Right lobe of liver (tissue), 6 donors: Measurements from ENCODE around the gene JADE3. TPM values are rescaled to one million over a fixed set of nuclear protein-coding genes. Genes with fewer than 3 reads are reported as not detected.
A peak's percentile ranks its signal among the peaks of the same experiment; 100 is the strongest.

ENCODE experiments used
- ATAC-seq, 4 donors: fragments of 200-7000 bp; cut with Tn5 transposase; one replicate each; pipeline ENCODE4 v1.9.1; 2020; ENCODE audit warnings: mild to moderate bottlenecking in 4 of 4, moderate library complexity in 4 of 4
- DNase-seq, 3 donors: peaks; one replicate each; pipeline ENCODE4 v3.0.0-alpha.2; 2020
- H3K27ac ChIP-seq, 3 donors: fragments of 200-600 bp; one replicate each; pipeline ENCODE4 v1.8.0; 2022
- H3K27me3 ChIP-seq, 2 donors: fragments of 200-600 bp; one replicate each; pipeline ENCODE4 v1.8.0; 2022
- H3K36me3 ChIP-seq, 4 donors: fragments of 200-600 bp; sonication (generic) in 1 of 4; one replicate each; pipeline versions ENCODE4 v1.5.1 to v1.8.0; 2017 to 2022; ENCODE audit warnings: control low read depth in 1 of 4
- H3K4me1 ChIP-seq, 4 donors: fragments of 200-600 bp; sonication (generic) in 1 of 4; one replicate each; pipeline versions ENCODE4 v1.5.1 to v1.8.0; 2017 to 2022; ENCODE audit warnings: control low read depth in 1 of 4
- H3K4me3 ChIP-seq, 3 donors: fragments of 200-600 bp; one replicate each; pipeline ENCODE4 v1.8.0; 2022
- H3K9me3 ChIP-seq, 4 donors: fragments of 200-600 bp; sonication (generic) in 1 of 4; one replicate each; pipeline versions ENCODE4 v1.5.1 to v1.8.0; 2017 to 2022; ENCODE audit warnings: control low read depth in 1 of 4
- CTCF ChIP-seq, 4 donors: fragments of 200-600 bp in 3 of 4; fragments of 450-650 bp in 1 of 4; IDR thresholded peaks; one replicate each; pipeline versions ENCODE4 v1.5.1 to v1.8.0; 2016 to 2022; ENCODE audit warnings: antibody characterized with exemption in 4 of 4, mild to moderate bottlenecking in 2 of 4
- POLR2A ChIP-seq: fragments of 450-650 bp; IDR thresholded peaks from one replicate; pipeline ENCODE4 v1.6.1; 2017; ENCODE audit warnings: antibody characterized with exemption, mild to moderate bottlenecking
- WGBS: methylation state at CpG from one replicate; pipeline ENCODE4 v1.1.6; 2018; ENCODE audit warnings: low coverage, low lambda C conversion rate; ENCODE audit not compliant: insufficient coverage; ENCODE audit errors: missing lambda C conversion rate; 5-methylcytosine and 5-hydroxymethylcytosine counted together
- intact Hi-C, 2 donors: fragments of 100-400 bp; cut with DNase I; formaldehyde crosslinking; loops; one replicate each; pipeline versions ENCODE4 v1.11.2 to v1.14.1; 2022
- total RNA-seq, 6 experiments: library from RNA; depleted of rRNA in 2 of 6; stranded (reverse); fragments of >200 nt in 2 of 6; fragmentation: NEBNext Ultra II Directional in 3 of 6; extraction: Animal tissue kit (Norgen Biotek cat#: 25700) in 3 of 6; gene quantifications; one replicate each; pipeline versions ENCODE4 v1.1.0 to v1.2.4, GENCODE V29; 2016 to 2023
- donor health status: DM: no; HTN: yes; CAD: no.
- donor health status: DM: no; HTN: no; CAD: no.
- donor health status: DM: no; HTN: no; CAD: no.
- donor health status: DM: no; HTN: yes; CAD: no.
- donor health status: DM: no; HTN: yes; CAD: no.

JADE3 gene
- total RNA-seq, 6 experiments from 2014 or later, result 6.5 to 10.1 (median 9.1) TPM

- ATAC-seq, result no peak
- 66% methylated on average over 3 of the region's 3 CpGs for WGBS
- Histone ChIP-seq H3K4me1 (peaks cover 0 to 39% (median 9%) of the 10 kb centered on the region in 4 donors), H3K9me3 (no peaks in the 10 kb centered on the region), H3K4me3 (no peak overlapping the region), H3K27me3 (no peaks in the 10 kb centered on the region), H3K27ac (no peak overlapping the region), H3K36me3 (no peaks in the 10 kb centered on the region)
- TF ChIP-seq CTCF (IDR thresholded peaks at IDR 0.05), result no peak
- TF ChIP-seq POLR2A, result no peak
- DNase-seq, result no peak
- intact Hi-C loops, result no loop called here
Observed at GRCh38 chrX:46957297-46957696, 45.1 kb downstream of the JADE3 start.

- ATAC-seq (peak; percentile 77 to 89 (median 84)), DNase-seq (peak in 1 of 3 donors; percentile 63)
- no peaks in the 10 kb centered on the region for H3K27me3 ChIP-seq
- 6% methylated on average over 2 of the region's 2 CpGs for WGBS
- peak overlapping the region in 2 of 3 donors; percentile 63 to 71 for H3K27ac ChIP-seq
- no peak for TF ChIP-seq POLR2A
- TF ChIP-seq CTCF (IDR thresholded peaks at IDR 0.05), result no peak
- H3K4me1 ChIP-seq, result peaks cover 0 to 33% (median 0%) of the 10 kb centered on the region in 4 donors
- no peaks in the 10 kb centered on the region for H3K36me3 ChIP-seq
- intact Hi-C loops, result no loop called here
- H3K9me3 ChIP-seq, result no peaks in the 10 kb centered on the region
- H3K4me3 ChIP-seq, result no peak overlapping the region
Observed at GRCh38 chrX:46959101-46959500, 46.9 kb downstream of the JADE3 start.

- peak overlapping the region in 2 of 3 donors; percentile 63 to 71 for H3K27ac ChIP-seq
- 51% methylated on average over 3 of the region's 3 CpGs for WGBS
- TF ChIP-seq CTCF (IDR thresholded peaks at IDR 0.05) (no peak), POLR2A (no peak)
Observed at GRCh38 chrX:46959985-46960700, 47.9 kb downstream of the JADE3 start.

GRCh38 chrX:46961097-46961496, 48.9 kb downstream of the JADE3 start:
- H3K4me1 ChIP-seq, result peaks cover 0 to 38% (median 0%) of the 10 kb centered on the region in 4 donors
- DNase-seq (no peak), ATAC-seq (no peak)
- no peak overlapping the region for H3K4me3 ChIP-seq
- H3K27ac ChIP-seq, result no peak overlapping the region
- H3K9me3 ChIP-seq, result no peaks in the 10 kb centered on the region
- no peaks in the 10 kb centered on the region for H3K36me3 ChIP-seq
- intact Hi-C loops, result no loop called here
- H3K27me3 ChIP-seq, result no peaks in the 10 kb centered on the region
- 54% methylated on average over 3 of the region's 3 CpGs for WGBS
- TF ChIP-seq POLR2A (no peak), CTCF (IDR thresholded peaks at IDR 0.05) (no peak)

More at GRCh38 chrX:46959985-46960700, 47.9 kb downstream of the JADE3 start:
- Histone ChIP-seq H3K4me1 (peaks cover 0 to 37% (median 0%) of the 10 kb centered on the region in 4 donors), H3K9me3 (no peaks in the 10 kb centered on the region), H3K27me3 (no peaks in the 10 kb centered on the region), H3K4me3 (no peak overlapping the region), H3K36me3 (no peaks in the 10 kb centered on the region)
- ATAC-seq (peak; percentile 54 to 70 (median 59)), DNase-seq (peak in 1 of 3 donors; percentile 43)
- intact Hi-C loops, result no loop called here
